Lower lobe of right lung (tissue), 2 donors: ENCODE data around the gene BBLN. TPM values are rescaled to one million over a fixed set of nuclear protein-coding genes. Genes with fewer than 3 reads are reported as not detected.
"Not testable (repeated sequence)": the region's sequence is repeated elsewhere in the genome, so short reads cannot be mapped to it uniquely, and the experiment has no call there.

Source experiments
- ATAC-seq, 2 donors: fragments of 200-7000 bp; cut with Tn5 transposase; one replicate each; pipeline ENCODE4 v1.9.1; 2020 to 2022; ENCODE audit warnings: mild to moderate bottlenecking in 2 of 2, moderate library complexity in 2 of 2
- DNase-seq: peaks from one replicate; pipeline ENCODE4 v3.0.0-alpha.2; 2020
- H3K27ac ChIP-seq: fragments of 200-600 bp; one replicate; pipeline ENCODE4 v1.8.0; 2022
- H3K27me3 ChIP-seq: fragments of 200-600 bp; one replicate; pipeline ENCODE4 v1.8.0; 2022; ENCODE audit warnings: low read depth
- H3K36me3 ChIP-seq: fragments of 200-600 bp; one replicate; pipeline ENCODE4 v1.8.0; 2022; ENCODE audit warnings: mild to moderate bottlenecking
- H3K4me1 ChIP-seq: fragments of 200-600 bp; one replicate; pipeline ENCODE4 v1.8.0; 2022
- H3K4me3 ChIP-seq: fragments of 200-600 bp; one replicate; pipeline ENCODE4 v1.8.0; 2022; ENCODE audit warnings: mild to moderate bottlenecking
- H3K9me3 ChIP-seq: fragments of 200-600 bp; one replicate; pipeline ENCODE4 v1.8.0; 2022
- CTCF ChIP-seq: fragments of 200-600 bp; IDR thresholded peaks from one replicate; pipeline ENCODE4 v1.8.0; 2022; ENCODE audit warnings: antibody characterized with exemption, mild to moderate bottlenecking
- intact Hi-C: fragments of 100-400 bp; cut with DNase I; formaldehyde crosslinking; loops from one replicate; pipeline ENCODE4 v1.11.0; 2022
- total RNA-seq: library from RNA; stranded (reverse); fragmentation: NEBNext Ultra II Directional; extraction: Animal tissue kit (Norgen Biotek cat#: 25700); gene quantifications from one replicate; pipeline ENCODE4 v1.2.1, GENCODE V29; 2021
- donor health status: DM: no; HTN: yes; CAD: no; lungs with severe emphysema.

BBLN gene
- total RNA-seq, 1 donor from 2014 or later = 47.9 TPM

DNA sequence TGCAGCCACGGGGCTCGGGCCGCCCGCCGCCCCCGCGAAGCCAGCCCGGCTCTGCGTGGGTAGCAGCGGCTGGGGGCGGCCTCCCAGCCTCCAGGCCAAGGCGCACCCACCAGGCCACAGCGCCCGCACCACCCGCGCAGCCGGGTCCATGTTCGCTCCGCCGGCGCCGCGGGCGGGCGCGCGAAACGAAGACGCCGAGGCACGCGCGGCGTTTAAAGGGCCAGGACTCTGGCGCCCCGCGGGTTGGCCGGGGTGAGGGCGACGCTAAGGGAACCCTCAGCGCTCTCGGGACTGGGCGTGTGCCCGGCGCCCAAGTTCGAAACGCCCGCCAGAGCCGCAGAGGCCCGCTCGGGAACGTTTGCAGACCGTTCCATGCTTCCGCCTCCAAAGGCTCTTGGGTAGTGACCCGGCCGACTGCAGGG is 32.5 kb upstream of the BBLN start, which contains the start of gene PTGES2:
TSS of gene PTGES2 (minus strand) at position 162 of the 422 bp plus-strand sequence. CDS start at position 150, 12 bp downstream.
- intact Hi-C loops = no loop called here
- H3K36me3 ChIP-seq = peaks cover 24% of the 10 kb centered on the region
- ATAC-seq (peak; percentile 91 to 93), DNase-seq (peak; percentile 90)
- no peaks in the 10 kb centered on the region for H3K9me3 ChIP-seq
- peak within 1 kb of the TSS; percentile 97 for H3K27ac ChIP-seq
- peaks cover 35% of the 10 kb centered on the region for H3K4me1 ChIP-seq
- TF ChIP-seq CTCF = no peak
- peak within 1 kb of the TSS; percentile 98 for H3K4me3 ChIP-seq
- no peaks in the 10 kb centered on the region for H3K27me3 ChIP-seq

DNA sequence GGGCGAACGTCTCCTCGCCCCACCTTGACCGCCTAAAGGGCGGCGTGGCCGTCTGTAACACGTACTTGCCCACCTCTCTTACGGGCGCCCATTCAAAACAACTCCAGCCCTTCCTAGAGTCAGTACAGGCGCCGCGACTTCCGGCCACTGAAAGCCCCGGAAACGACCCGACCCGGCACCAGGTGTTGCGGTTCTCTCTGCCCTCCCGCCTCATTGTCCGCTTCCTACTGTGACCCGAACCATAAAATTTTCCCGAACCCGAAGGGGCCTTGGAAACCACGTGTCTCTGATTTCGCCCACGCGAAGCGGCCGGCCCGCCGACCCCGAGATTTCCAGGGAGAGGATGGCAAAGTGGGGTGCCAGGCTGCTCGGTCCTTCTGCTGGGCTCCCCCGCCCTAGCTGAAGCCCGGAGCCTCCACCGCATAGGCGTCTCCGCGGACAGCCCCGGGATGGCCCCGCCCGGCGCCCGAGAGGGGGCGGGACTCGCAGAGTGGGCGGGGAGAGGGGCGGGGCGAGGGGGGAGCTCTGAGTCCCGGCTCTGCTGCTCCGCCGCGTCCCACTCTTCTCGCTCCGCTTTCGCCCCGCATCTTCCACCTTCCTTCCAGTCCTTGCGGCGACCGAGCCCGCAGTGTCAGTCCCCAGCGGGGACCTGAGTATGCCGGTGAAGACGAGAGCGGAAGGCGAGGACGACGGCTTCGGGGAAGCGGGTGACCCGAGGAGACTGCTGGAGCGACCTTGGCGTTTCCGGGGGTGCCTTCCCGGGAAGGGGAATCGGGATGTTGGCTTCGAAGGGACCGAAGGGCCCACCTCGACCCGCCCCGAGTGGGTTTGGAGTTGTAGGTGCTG is 31.9 kb upstream of the BBLN start:
- peak; percentile 7 for TF ChIP-seq CTCF
- H3K9me3 ChIP-seq = no peaks in the 10 kb centered on the region
- DNase-seq = peak; percentile 86
- peaks cover 35% of the 10 kb centered on the region for H3K4me1 ChIP-seq
- peak overlapping the region; percentile 98 for H3K4me3 ChIP-seq
- peaks cover 18% of the 10 kb centered on the region for H3K36me3 ChIP-seq
- H3K27ac ChIP-seq = peak overlapping the region; percentile 97
- intact Hi-C loops = no loop called here
- peak; percentile 94 for ATAC-seq
- H3K27me3 ChIP-seq = no peaks in the 10 kb centered on the region

DNA sequence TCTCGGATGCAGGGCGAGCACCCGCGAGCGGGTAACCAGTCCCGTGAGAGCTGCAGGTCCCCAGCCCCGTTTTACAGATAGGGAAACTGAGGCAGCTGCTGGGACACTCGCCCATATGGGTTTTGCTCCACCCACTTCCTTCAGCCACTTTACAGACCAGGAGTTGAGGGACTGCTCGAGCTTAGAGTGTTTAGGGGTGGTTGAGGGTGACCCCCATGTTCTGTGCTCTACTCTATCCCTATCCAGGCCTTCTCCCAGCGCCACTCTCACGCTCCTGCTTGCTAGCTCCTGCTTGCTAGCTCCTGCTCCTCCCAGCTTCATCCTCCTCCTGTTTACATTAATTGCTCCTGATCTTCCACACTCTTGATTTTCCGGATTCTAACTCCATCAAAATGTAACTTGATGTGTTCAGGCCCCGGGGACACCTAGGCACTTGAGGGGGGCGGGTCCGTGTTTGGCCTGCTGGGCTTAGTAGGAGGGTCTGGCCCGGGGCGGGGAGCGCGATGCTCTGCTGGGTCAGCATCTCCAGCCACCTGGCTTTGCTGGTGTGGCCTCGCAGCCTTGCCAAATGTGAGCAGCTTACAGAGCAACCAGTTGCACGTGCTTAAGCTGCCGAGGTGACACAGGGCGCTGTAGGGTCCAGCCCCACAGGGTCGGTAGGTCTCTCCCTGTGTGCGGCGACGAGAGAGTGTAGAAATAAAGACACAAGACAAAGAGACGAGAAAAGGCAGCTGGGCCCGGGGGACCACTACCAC is 31.1 kb upstream of the BBLN start:
- no peaks in the 10 kb centered on the region for H3K9me3 ChIP-seq
- peaks cover 10% of the 10 kb centered on the region for H3K36me3 ChIP-seq
- peak overlapping the region; percentile 97 for H3K27ac ChIP-seq
- intact Hi-C loops = no loop called here
- ATAC-seq (no peak), DNase-seq (peak; percentile 58)
- no peaks in the 10 kb centered on the region for H3K27me3 ChIP-seq
- TF ChIP-seq CTCF = no peak
- H3K4me1 ChIP-seq = peaks cover 35% of the 10 kb centered on the region
- peak overlapping the region; percentile 98 for H3K4me3 ChIP-seq

- ATAC-seq, H3K4me3 ChIP-seq, H3K27ac ChIP-seq, H3K36me3 ChIP-seq, intact Hi-C loops, H3K27me3 ChIP-seq, H3K9me3 ChIP-seq: not testable (repeated sequence)
- H3K4me1 ChIP-seq = peaks cover 30% of the 10 kb centered on the region
- peak; percentile 51 for TF ChIP-seq CTCF
- peak; percentile 71 for DNase-seq
These were observed 30.0 kb upstream of the BBLN start for GRCh38 chr9:128129976-128130590.

GRCh38 chr9:128130651-128131050 is 29.4 kb upstream of the BBLN start:
- H3K27me3 ChIP-seq, H3K27ac ChIP-seq, intact Hi-C loops, ATAC-seq, H3K4me3 ChIP-seq, H3K36me3 ChIP-seq, H3K9me3 ChIP-seq: not testable (repeated sequence)
- H3K4me1 ChIP-seq = peaks cover 24% of the 10 kb centered on the region
- peak; percentile 15 for DNase-seq

DNA sequence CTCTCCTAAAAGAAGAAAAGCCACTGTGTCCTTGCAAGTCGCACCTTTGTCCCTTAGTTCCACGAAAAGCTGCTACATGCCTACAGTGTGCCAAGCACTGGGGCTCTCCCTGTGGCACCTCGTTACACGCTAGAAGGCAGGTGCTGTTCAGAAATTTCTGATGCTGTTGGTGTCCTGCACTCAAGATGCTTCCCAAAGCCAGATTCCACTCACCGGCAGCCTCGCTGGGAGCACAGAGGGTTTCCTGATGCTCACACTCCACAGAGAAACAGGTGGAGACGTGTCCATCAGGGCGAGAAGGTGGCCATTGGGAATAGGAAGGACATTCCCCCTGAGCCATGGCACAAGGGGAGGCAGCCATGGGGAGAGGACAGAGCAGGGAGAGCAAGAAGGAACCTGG is 28.7 kb upstream of the BBLN start:
- H3K4me3 ChIP-seq, H3K9me3 ChIP-seq, H3K36me3 ChIP-seq, H3K27me3 ChIP-seq, intact Hi-C loops, H3K27ac ChIP-seq, ATAC-seq: not testable (repeated sequence)
- peaks cover 17% of the 10 kb centered on the region for H3K4me1 ChIP-seq
- DNase-seq = peak; percentile 29

- H3K4me3 ChIP-seq, intact Hi-C loops, ATAC-seq, H3K36me3 ChIP-seq, H3K27ac ChIP-seq, H3K9me3 ChIP-seq, H3K27me3 ChIP-seq: not testable (repeated sequence)
- H3K4me1 ChIP-seq = peaks cover 10% of the 10 kb centered on the region
- peak; percentile 19 for DNase-seq
These were observed 27.9 kb upstream of the BBLN start for GRCh38 chr9:128132139-128132538.

GRCh38 chr9:128135561-128135960 is 24.5 kb upstream of the BBLN start:
- peak; percentile 10 for DNase-seq

More at GRCh38 chr9:128135561-128135960, 24.5 kb upstream of the BBLN start:
- H3K27ac ChIP-seq, H3K27me3 ChIP-seq, H3K9me3 ChIP-seq, H3K36me3 ChIP-seq, H3K4me3 ChIP-seq, ATAC-seq, H3K4me1 ChIP-seq, intact Hi-C loops: not testable (repeated sequence)
